ENCODE data around the gene PCP4. TPM values are rescaled to one million over a fixed set of nuclear protein-coding genes. Genes with fewer than 3 reads are reported as not detected.

PCP4 gene
- total and polyA plus RNA-seq, 10 of the 15 experiments (the other 5 are each of a cell fraction or from before 2014, with no cell fraction given): not detected

- H3K9ac ChIP-seq (ENCODE audit: control insufficient read depth, insufficient read depth, low read length): no peak overlapping the region
- no peak overlapping the region for H3K27ac ChIP-seq (ENCODE audit: control insufficient read depth, insufficient read depth)
- H3K36me3 ChIP-seq (ENCODE audit: control insufficient read depth in 2 of 2, insufficient read depth in 2 of 2, low read length in 1 of 2): no peaks in the 10 kb centered on the region
- intact Hi-C loops (cut with micrococcal nuclease; ENCODE audit: unreplicated experiment): no loop called here
- SMC1A ChIA-PET (ENCODE audit: uncharacterized antibody, unreplicated experiment): no interaction called here
- POLR2A ChIA-PET: no interaction called here
- H4K20me1 ChIP-seq (ENCODE audit: control insufficient read depth, insufficient read depth): no peaks in the 10 kb centered on the region
- no peak overlapping the region for H2AFZ ChIP-seq (ENCODE audit: control insufficient read depth, low read depth, low read length)
- H3K27me3 ChIP-seq (replicated peaks in 1 of 2; ENCODE audit: control insufficient read depth in 2 of 2, insufficient read depth in 2 of 2, low read length in 1 of 2): no peaks in the 10 kb centered on the region
- FAIRE-seq (no peak), ATAC-seq (no peak), DNase-seq (ENCODE audit: low read depth, low spot score) (no peak)
- TF ChIP-seq MYB (IDR thresholded peaks at IDR 0.05; ENCODE audit: borderline replicate concordance, low read depth, low read length) (no peak), BCL11A (IDR thresholded peaks at IDR 0.05; ENCODE audit: low read depth, low read length) (no peak), SUZ12 (IDR thresholded peaks at IDR 0.05; ENCODE audit: unreplicated experiment) (no peak), CTCF (IDR thresholded peaks at IDR 0.05 in 2 of 3, conservative IDR thresholded peaks at IDR 0.05 in 1 of 3; ENCODE audit: control insufficient read depth in 2 of 3, extremely low read depth in 1 of 3, insufficient read depth in 1 of 3, low read depth in 3 of 3, low read length in 3 of 3) (no peak), CHD1 (IDR thresholded peaks at IDR 0.05; ENCODE audit: low read depth, low read length) (no peak), ZNF274 (IDR thresholded peaks at IDR 0.05; ENCODE audit: insufficient read depth, insufficient read length) (no peak), RUNX3 (IDR thresholded peaks at IDR 0.05; ENCODE audit: low read length) (no peak), HDAC2 (IDR thresholded peaks at IDR 0.05) (no peak), HSF1 (IDR thresholded peaks at IDR 0.05; ENCODE audit: low read depth, low read length) (no peak), SMAD1 (IDR thresholded peaks at IDR 0.05; ENCODE audit: low read depth, partially characterized antibody) (no peak), GATAD2B (conservative IDR thresholded peaks at IDR 0.05; ENCODE audit: low read depth) (no peak), USF1 (IDR thresholded peaks at IDR 0.05; ENCODE audit: borderline replicate concordance, extremely low read length, insufficient read depth, low read depth, low read length) (no peak), USF2 (IDR thresholded peaks at IDR 0.05; ENCODE audit: borderline replicate concordance, low read depth, low read length) (no peak)
- no peak overlapping the region for H3K4me2 ChIP-seq (ENCODE audit: control insufficient read depth, insufficient read depth)
- H3K4me3 ChIP-seq: no peak overlapping the region
- H3K79me2 ChIP-seq (ENCODE audit: control insufficient read depth, insufficient read depth, low read length): no peaks in the 10 kb centered on the region
- in situ Hi-C loops (cut with MboI): no loop called here
- CTCF ChIA-PET: no interaction called here
- no peaks in the 10 kb centered on the region for H3K4me1 ChIP-seq (ENCODE audit: control insufficient read depth, insufficient read depth, low read length)
- BruUV-seq (replicated peaks): no TSS peak
- WGBS (ENCODE audit: insufficient coverage, insufficient replicate concordance, low lambda C conversion rate, missing lambda C conversion rate): 0% methylated on average over 1 of the region's 1 CpG
- RAD21 ChIA-PET (ENCODE audit: unreplicated experiment): no interaction called here
- H3K9me3 ChIP-seq (replicated peaks; ENCODE audit: control insufficient read depth, insufficient read depth, low read length): no peaks in the 10 kb centered on the region; the same call in 2 of the 3 replicates
Observed at GRCh38 chr21:39965026-39965425, 97.8 kb downstream of the PCP4 start.
